ENCODE results near the gene CFL1.
"Not testable (repeated sequence)": the region's sequence is repeated elsewhere in the genome, so short reads cannot be mapped to it uniquely, and the experiment has no call there.

CFL1 gene

GRCh38 chr11:65857853-65858680, at the start of gene CFL1:
Gene CFL1 (minus strand): TSS chr11:65858180. CDS start chr11:65858099, 81 bp downstream.
- peak; percentile 93 for DNase-seq (ENCODE audit: low read depth)
- H3K4me3 ChIP-seq (ENCODE audit: low read depth, low read length), result peak within 1 kb of the TSS; percentile 97

GRCh38 chr11:65906602-65907001, 48.6 kb upstream of the CFL1 start:
- no peak overlapping the region for H3K4me3 ChIP-seq (ENCODE audit: low read depth, low read length)
- DNase-seq (ENCODE audit: low read depth), result no peak

GRCh38 chr11:65903715-65904114, 45.7 kb upstream of the CFL1 start:
- DNase-seq (ENCODE audit: low read depth), result no peak
- H3K4me3 ChIP-seq (ENCODE audit: low read depth, low read length), result no peak overlapping the region

- H3K4me3 ChIP-seq (ENCODE audit: low read depth, low read length), result no peak overlapping the region
- DNase-seq (ENCODE audit: low read depth), result no peak
Observed at GRCh38 chr11:65903068-65903481, 45.1 kb upstream of the CFL1 start.

- H3K4me3 ChIP-seq (ENCODE audit: low read depth, low read length), result peak overlapping the region; percentile 85
- no peak for DNase-seq (ENCODE audit: low read depth)
Observed at GRCh38 chr11:65900899-65901180, 42.9 kb upstream of the CFL1 start.

- peak; percentile 86 for DNase-seq (ENCODE audit: low read depth)
Observed at GRCh38 chr11:65900125-65900898, 42.3 kb upstream of the CFL1 start, which contains the start of gene FOSL1. Gene FOSL1 (minus strand): TSS chr11:65900388. CDS start chr11:65900339, 49 bp downstream.

GRCh38 chr11:65899356-65900124, 41.6 kb upstream of the CFL1 start:
- H3K4me3 ChIP-seq (ENCODE audit: low read depth, low read length), result peak overlapping the region; percentile 85
- no peak for DNase-seq (ENCODE audit: low read depth)

More at GRCh38 chr11:65900125-65900898, 42.3 kb upstream of the CFL1 start, which contains the start of gene FOSL1:
- peak within 1 kb of the TSS; percentile 85 for H3K4me3 ChIP-seq (ENCODE audit: low read depth, low read length)

GRCh38 chr11:65898656-65899355, 40.8 kb upstream of the CFL1 start:
- H3K4me3 ChIP-seq (ENCODE audit: low read depth, low read length), result peak overlapping the region; percentile 85
- DNase-seq (ENCODE audit: low read depth), result no peak

- H3K4me3 ChIP-seq (ENCODE audit: low read depth, low read length), result peak overlapping the region; percentile 9
- no peak for DNase-seq (ENCODE audit: low read depth)
Observed at GRCh38 chr11:65897020-65897471, 39.1 kb upstream of the CFL1 start.

- DNase-seq (ENCODE audit: low read depth), result no peak
- H3K4me3 ChIP-seq (ENCODE audit: low read depth, low read length), result peak overlapping the region; percentile 9
Observed at GRCh38 chr11:65896034-65896999, 38.3 kb upstream of the CFL1 start.

GRCh38 chr11:65895482-65895981, 37.6 kb upstream of the CFL1 start:
- no peak for DNase-seq (ENCODE audit: low read depth)
- H3K4me3 ChIP-seq (ENCODE audit: low read depth, low read length), result no peak overlapping the region

GRCh38 chr11:65894034-65894591, 36.1 kb upstream of the CFL1 start:
- no peak for DNase-seq (ENCODE audit: low read depth)
- H3K4me3 ChIP-seq (ENCODE audit: low read depth, low read length), result no peak overlapping the region

GRCh38 chr11:65892661-65893317, 34.8 kb upstream of the CFL1 start:
- no peak for DNase-seq (ENCODE audit: low read depth)
- H3K4me3 ChIP-seq (ENCODE audit: low read depth, low read length), result no peak overlapping the region

GRCh38 chr11:65892137-65892540, 34.2 kb upstream of the CFL1 start:
- not testable (repeated sequence) for DNase-seq (ENCODE audit: low read depth)
- H3K4me3 ChIP-seq (ENCODE audit: low read depth, low read length), result peak overlapping the region; percentile 62

GRCh38 chr11:65891219-65892136, 33.5 kb upstream of the CFL1 start:
- no peak for DNase-seq (ENCODE audit: low read depth)
- peak overlapping the region; percentile 62 for H3K4me3 ChIP-seq (ENCODE audit: low read depth, low read length)

Data from skeletal muscle cell (primary cell).